ENCODE data around the gene CLDN7. TPM values are rescaled to one million over a fixed set of nuclear protein-coding genes. Genes with fewer than 3 reads are reported as not detected.

CLDN7 gene
- total RNA-seq, 3 donors from 2014 or later (not counting 1 experiment from before 2014, with no cell fraction given): 0.99 to 1.8 (median 1.7) TPM

- H3K9me3 Mint-ChIP-seq: no peaks in the 10 kb centered on the region
- H3K4me3 ChIP-seq (ENCODE audit: low read length): peak within 1 kb of the TSS; percentile 23
- H3K9me3 ChIP-seq (ENCODE audit: control insufficient read depth, insufficient read depth, low read length): no peaks in the 10 kb centered on the region
- H3K4me3 Mint-ChIP-seq: peak within 1 kb of the TSS; percentile 90
- no peaks in the 10 kb centered on the region for H3K36me3 Mint-ChIP-seq
- TF ChIP-seq, protein P1, sequence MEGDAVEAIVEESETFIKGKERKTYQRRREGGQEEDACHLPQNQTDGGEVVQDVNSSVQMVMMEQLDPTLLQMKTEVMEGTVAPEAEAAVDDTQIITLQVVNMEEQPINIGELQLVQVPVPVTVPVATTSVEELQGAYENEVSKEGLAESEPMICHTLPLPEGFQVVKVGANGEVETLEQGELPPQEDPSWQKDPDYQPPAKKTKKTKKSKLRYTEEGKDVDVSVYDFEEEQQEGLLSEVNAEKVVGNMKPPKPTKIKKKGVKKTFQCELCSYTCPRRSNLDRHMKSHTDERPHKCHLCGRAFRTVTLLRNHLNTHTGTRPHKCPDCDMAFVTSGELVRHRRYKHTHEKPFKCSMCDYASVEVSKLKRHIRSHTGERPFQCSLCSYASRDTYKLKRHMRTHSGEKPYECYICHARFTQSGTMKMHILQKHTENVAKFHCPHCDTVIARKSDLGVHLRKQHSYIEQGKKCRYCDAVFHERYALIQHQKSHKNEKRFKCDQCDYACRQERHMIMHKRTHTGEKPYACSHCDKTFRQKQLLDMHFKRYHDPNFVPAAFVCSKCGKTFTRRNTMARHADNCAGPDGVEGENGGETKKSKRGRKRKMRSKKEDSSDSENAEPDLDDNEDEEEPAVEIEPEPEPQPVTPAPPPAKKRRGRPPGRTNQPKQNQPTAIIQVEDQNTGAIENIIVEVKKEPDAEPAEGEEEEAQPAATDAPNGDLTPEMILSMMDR (IDR thresholded peaks at IDR 0.05): no peak
- WGBS (ENCODE audit: insufficient coverage): under 1% methylated on average over 71 of the region's 71 CpGs
- no peak within 1 kb of the TSS for H3K27ac ChIP-seq (ENCODE audit: low read length)
- H3K4me1 Mint-ChIP-seq: peaks cover 22 to 31% of the 10 kb centered on the region in 2 donors
- H3K27me3 Mint-ChIP-seq (ENCODE audit: low read depth in 2 of 2): peaks cover 22 to 30% of the 10 kb centered on the region in 2 donors
- intact Hi-C loops (cut with micrococcal nuclease): loop anchor here (2.0 to 10.0 kb wide), 2 partner anchors 47 to 403 kb away; partner anchors contain the start of genes NEURL4, TP53 and WRAP53
- DNase-seq: peak; percentile 62 to 89
- peak; percentile 56 to 66 (median 61) for ATAC-seq
- H3K36me3 ChIP-seq (ENCODE audit: control insufficient read depth, insufficient read depth, low read length): no peaks in the 10 kb centered on the region
- H3K4me1 ChIP-seq (ENCODE audit: control insufficient read depth, insufficient read depth, low read length): peaks cover 31% of the 10 kb centered on the region
- peaks cover 31% of the 10 kb centered on the region for H3K27me3 ChIP-seq (ENCODE audit: control insufficient read depth, insufficient read depth, low read length)
- peak within 1 kb of the TSS in 1 of 2 donors; percentile 16 for H3K27ac Mint-ChIP-seq
Observed at GRCh38 chr17:7281074-7281952, 19.0 kb upstream of the CLDN7 start, which contains the start of gene SLC2A4. SLC2A4 (plus strand) TSS chr17:7281718; CDS start chr17:7281935, 217 bp downstream.

DNA sequence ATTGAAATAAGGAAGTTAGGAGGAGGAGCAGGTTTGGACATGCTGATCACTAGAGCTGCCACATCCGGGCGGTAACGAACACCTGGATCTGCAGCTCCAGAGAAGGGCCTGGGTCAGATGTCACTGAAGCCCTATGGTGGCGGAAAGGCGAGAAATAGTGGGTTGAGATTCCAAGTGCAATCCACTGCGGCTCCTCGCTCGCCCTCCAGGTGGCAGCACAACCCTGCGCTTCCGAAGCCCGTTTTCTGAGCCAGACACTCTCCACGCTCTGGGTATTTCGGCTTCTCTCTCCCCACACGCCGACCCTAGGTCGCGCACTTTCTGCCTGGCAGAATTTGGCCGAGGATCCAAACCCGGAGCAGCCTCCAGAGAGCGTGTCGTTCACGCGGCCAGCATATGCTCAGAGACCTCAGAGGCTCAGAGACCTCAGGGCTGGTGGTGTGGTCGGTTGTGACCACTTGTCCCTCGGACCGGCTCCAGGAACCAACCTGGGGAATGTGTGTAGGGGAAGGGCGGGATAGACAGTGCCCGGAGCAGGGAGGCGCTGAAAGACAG is 18.3 kb upstream of the CLDN7 start:
- Histone ChIP-seq H3K36me3 (ENCODE audit: control insufficient read depth, insufficient read depth, low read length) (no peaks in the 10 kb centered on the region), H3K9me3 (ENCODE audit: control insufficient read depth, insufficient read depth, low read length) (no peaks in the 10 kb centered on the region), H3K4me1 (ENCODE audit: control insufficient read depth, insufficient read depth, low read length) (peaks cover 31% of the 10 kb centered on the region), H3K27ac (ENCODE audit: low read length) (no peak overlapping the region), H3K27me3 (ENCODE audit: control insufficient read depth, insufficient read depth, low read length) (peaks cover 29% of the 10 kb centered on the region), H3K4me3 (ENCODE audit: low read length) (peak overlapping the region; percentile 23)
- WGBS (ENCODE audit: insufficient coverage): under 1% methylated on average over 29 of the region's 29 CpGs
- peak; percentile 84 to 88 for DNase-seq
- Mint-ChIP-seq H3K9me3 (no peaks in the 10 kb centered on the region), H3K27ac (peak overlapping the region in 1 of 2 donors; percentile 16), H3K27me3 (ENCODE audit: low read depth in 2 of 2) (peaks cover 18 to 24% of the 10 kb centered on the region in 2 donors), H3K4me1 (peaks cover 22 to 31% of the 10 kb centered on the region in 2 donors), H3K36me3 (no peaks in the 10 kb centered on the region), H3K4me3 (peak overlapping the region; percentile 90)
- peak; percentile 89 to 95 (median 91) for ATAC-seq
- TF ChIP-seq, protein P1 (IDR thresholded peaks at IDR 0.05): peak; percentile 94
- intact Hi-C loops (cut with micrococcal nuclease): loop anchor here (1.0 to 10.0 kb wide), 7 partner anchors 16 to 404 kb away; partner anchors contain the start of genes NEURL4, SENP3, TMEM102 and TP53

- H3K4me3 ChIP-seq (ENCODE audit: low read length): no peak overlapping the region
- H3K27ac Mint-ChIP-seq: no peak overlapping the region
- H3K27me3 Mint-ChIP-seq (ENCODE audit: low read depth in 2 of 2): peaks cover 18 to 21% of the 10 kb centered on the region in 2 donors
- peaks cover 29% of the 10 kb centered on the region for H3K27me3 ChIP-seq (ENCODE audit: control insufficient read depth, insufficient read depth, low read length)
- ATAC-seq (no peak), DNase-seq (no peak)
- H3K4me1 ChIP-seq (ENCODE audit: control insufficient read depth, insufficient read depth, low read length): peaks cover 31% of the 10 kb centered on the region
- H3K4me1 Mint-ChIP-seq: peaks cover 22 to 31% of the 10 kb centered on the region in 2 donors
- TF ChIP-seq, protein P1 (IDR thresholded peaks at IDR 0.05): no peak
- intact Hi-C loops (cut with micrococcal nuclease): no loop called here
- no peaks in the 10 kb centered on the region for H3K36me3 Mint-ChIP-seq
- WGBS (ENCODE audit: insufficient coverage): 96% methylated on average over 7 of the region's 8 CpGs
- H3K4me3 Mint-ChIP-seq: no peak overlapping the region
- no peak overlapping the region for H3K27ac ChIP-seq (ENCODE audit: low read length)
- no peaks in the 10 kb centered on the region for H3K36me3 ChIP-seq (ENCODE audit: control insufficient read depth, insufficient read depth, low read length)
- no peaks in the 10 kb centered on the region for H3K9me3 Mint-ChIP-seq
- no peaks in the 10 kb centered on the region for H3K9me3 ChIP-seq (ENCODE audit: control insufficient read depth, insufficient read depth, low read length)
Observed at GRCh38 chr17:7279448-7279847, 17.2 kb upstream of the CLDN7 start.

All from natural killer cell (primary cell).